Activated naive CD4-positive, alpha-beta T cell treated with anti-CD3 and anti-CD28 coated beads for 36 hours (primary cell): ENCODE results near the gene TEP1. TPM values are rescaled to one million over a fixed set of nuclear protein-coding genes. Genes with fewer than 3 reads are reported as not detected.
"Not testable (repeated sequence)": the region's sequence is repeated elsewhere in the genome, so short reads cannot be mapped to it uniquely, and the experiment has no call there.

ENCODE experiments used
- CTCF ChIA-PET: fragments of 350-600 bp; sonication (Branson Sonifier 250); formaldehyde crosslinking; loops from one replicate; lab custom pipeline; 2021; ENCODE audit warnings: antibody characterized with exemption; lab: Charles Lee
- DNase-seq: peaks from one replicate; pipeline ENCODE4 v3.0.0-alpha.2; 2020
- H3K27ac Mint-ChIP-seq: one replicate; pipeline ENCODE4 v1.8.0; 2021; ENCODE audit warnings: mild to moderate bottlenecking, mixed read lengths
- H3K27me3 Mint-ChIP-seq: one replicate; pipeline ENCODE4 v1.8.0; 2021; ENCODE audit warnings: low read depth, mixed read lengths
- H3K36me3 Mint-ChIP-seq: one replicate; pipeline ENCODE4 v1.8.0; 2021; ENCODE audit warnings: low read depth, mixed read lengths
- H3K4me1 Mint-ChIP-seq: one replicate; pipeline ENCODE4 v1.8.0; 2021; ENCODE audit warnings: low read depth, mixed read lengths
- H3K4me3 Mint-ChIP-seq: one replicate; pipeline ENCODE4 v1.8.0; 2021; ENCODE audit warnings: mild to moderate bottlenecking, moderate library complexity, mixed read lengths
- H3K9me3 Mint-ChIP-seq: one replicate; pipeline ENCODE4 v1.8.0; 2021; ENCODE audit warnings: mixed read lengths
- intact Hi-C: fragments of 100-400 bp; cut with micrococcal nuclease; formaldehyde crosslinking; loops from one replicate; pipeline ENCODE4 v1.15.1; 2023
- total RNA-seq, 2 experiments: library from RNA; stranded (reverse); gene quantifications; one replicate each; pipeline ENCODE4 v1.2.3, GENCODE V29; 2021

The TEP1 gene
- total RNA-seq, 2 experiments from 2014 or later: 34.3 to 37.0 TPM

DNA sequence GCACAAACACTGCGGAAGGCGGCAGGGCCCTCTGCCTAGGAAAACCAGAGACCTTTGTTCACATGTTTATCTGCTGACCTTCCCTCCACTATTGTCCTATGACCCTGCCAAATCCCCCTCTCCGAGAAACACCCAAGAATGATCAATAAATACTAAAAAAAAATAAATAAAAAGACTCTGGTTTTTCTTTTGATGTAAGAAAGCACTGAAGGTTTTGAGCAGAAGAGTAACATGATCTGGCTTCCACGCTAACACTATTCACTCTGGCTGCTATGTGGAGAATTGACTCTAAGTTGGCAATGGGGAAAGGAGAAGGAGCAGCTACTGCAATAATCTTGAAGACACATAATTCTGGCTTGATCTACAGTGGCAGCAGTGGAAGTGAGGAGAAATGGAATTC is 30.3 kb upstream of the TEP1 start:
- H3K4me3 Mint-ChIP-seq, DNase-seq, intact Hi-C loops, H3K9me3 Mint-ChIP-seq, H3K27me3 Mint-ChIP-seq, H3K27ac Mint-ChIP-seq: not testable (repeated sequence)
- CTCF ChIA-PET: interaction anchor here (1.2 kb wide), 1 partner anchor 54 kb away, joined by 3 read pairs; no protein-coding TSS in a partner anchor
- Mint-ChIP-seq H3K36me3 (peaks cover 25% of the 10 kb centered on the region), H3K4me1 (peaks cover 19% of the 10 kb centered on the region)

DNA sequence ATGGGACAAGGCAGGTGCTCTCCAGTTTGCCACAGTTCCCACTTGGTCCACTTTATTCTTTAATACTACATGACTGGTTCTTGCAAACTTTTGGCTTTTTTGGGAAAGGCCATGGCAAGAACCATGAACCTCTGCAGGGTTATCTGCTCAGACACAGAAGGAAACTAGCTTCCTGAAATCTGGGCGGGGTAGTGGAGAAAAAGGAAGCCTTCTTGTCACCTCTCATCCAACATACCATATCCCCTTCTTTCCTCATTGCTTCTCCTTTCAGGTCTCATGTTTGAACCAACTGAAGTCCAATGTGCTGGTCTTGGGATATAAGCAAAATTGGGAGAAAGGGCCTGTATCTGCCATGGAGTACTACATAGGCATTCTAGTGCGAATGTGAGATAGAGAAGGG is 28.2 kb upstream of the TEP1 start:
- Mint-ChIP-seq H3K9me3 (no peaks in the 10 kb centered on the region), H3K36me3 (peaks cover 9% of the 10 kb centered on the region), H3K27ac (peak overlapping the region; percentile 18), H3K4me3 (no peak overlapping the region), H3K27me3 (no peaks in the 10 kb centered on the region), H3K4me1 (peaks cover 19% of the 10 kb centered on the region)
- no peak for DNase-seq
- intact Hi-C loops: loop anchor here (1.0 kb wide), 3 partner anchors 14 to 29 kb away; partner anchors contain the start of genes APEX1 and TEP1
- CTCF ChIA-PET: interaction anchor here (2.7 kb wide), 1 partner anchor 27 kb away, joined by 15 read pairs; the partner anchor contains the start of gene TEP1

DNA sequence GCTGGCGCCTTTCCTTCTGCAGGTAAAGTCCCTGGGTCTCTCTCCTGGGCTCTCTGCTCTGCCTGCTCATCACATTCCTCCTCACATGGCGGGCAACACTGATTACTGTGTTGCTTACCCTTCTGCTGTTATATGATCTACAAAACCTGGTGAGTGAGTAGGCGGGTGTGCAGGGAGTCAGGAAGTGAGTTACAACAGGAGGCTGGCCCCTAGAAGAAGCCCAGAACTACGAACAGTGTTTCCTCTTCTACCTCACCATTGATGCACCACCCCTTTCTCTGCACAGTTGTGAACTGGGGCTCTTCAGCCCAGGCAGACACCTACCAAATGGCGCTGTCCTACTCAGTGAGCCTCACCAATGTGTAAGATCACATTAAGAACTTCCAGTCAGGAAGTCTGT is 27.6 kb upstream of the TEP1 start:
- H3K4me1 Mint-ChIP-seq: peaks cover 19% of the 10 kb centered on the region
- intact Hi-C loops: loop anchor here (1.0 kb wide), 3 partner anchors 14 to 29 kb away; partner anchors contain the start of genes APEX1 and TEP1
- H3K36me3 Mint-ChIP-seq: peaks cover 9% of the 10 kb centered on the region
- peak; percentile 70 for DNase-seq
- CTCF ChIA-PET: interaction anchor here (1.2 to 2.7 kb wide), 2 partner anchors 26 to 166 kb away, joined by 3 to 15 read pairs; partner anchors contain the start of gene TEP1
- H3K4me3 Mint-ChIP-seq: peak overlapping the region; percentile 32
- H3K9me3 Mint-ChIP-seq: no peaks in the 10 kb centered on the region
- H3K27me3 Mint-ChIP-seq: no peaks in the 10 kb centered on the region
- peak overlapping the region; percentile 68 for H3K27ac Mint-ChIP-seq

GRCh38 chr14:20440465-20440864 is 27.2 kb upstream of the TEP1 start:
- Mint-ChIP-seq H3K9me3 (no peaks in the 10 kb centered on the region), H3K27ac (peak overlapping the region; percentile 68), H3K27me3 (no peaks in the 10 kb centered on the region), H3K4me1 (peaks cover 19% of the 10 kb centered on the region), H3K4me3 (peak overlapping the region; percentile 32), H3K36me3 (peaks cover 9% of the 10 kb centered on the region)
- no peak for DNase-seq
- intact Hi-C loops: no loop called here
- CTCF ChIA-PET: interaction anchor here (1.2 to 2.7 kb wide), 2 partner anchors 26 to 166 kb away, joined by 3 to 15 read pairs; partner anchors contain the start of gene TEP1

- Mint-ChIP-seq H3K4me3 (no peak overlapping the region), H3K4me1 (peaks cover 19% of the 10 kb centered on the region), H3K36me3 (peaks cover 9% of the 10 kb centered on the region), H3K27me3 (no peaks in the 10 kb centered on the region), H3K27ac (no peak overlapping the region), H3K9me3 (no peaks in the 10 kb centered on the region)
- CTCF ChIA-PET: no interaction called here
- intact Hi-C loops: no loop called here
- no peak for DNase-seq
These were observed 25.4 kb upstream of the TEP1 start for GRCh38 chr14:20438664-20439063.

DNA sequence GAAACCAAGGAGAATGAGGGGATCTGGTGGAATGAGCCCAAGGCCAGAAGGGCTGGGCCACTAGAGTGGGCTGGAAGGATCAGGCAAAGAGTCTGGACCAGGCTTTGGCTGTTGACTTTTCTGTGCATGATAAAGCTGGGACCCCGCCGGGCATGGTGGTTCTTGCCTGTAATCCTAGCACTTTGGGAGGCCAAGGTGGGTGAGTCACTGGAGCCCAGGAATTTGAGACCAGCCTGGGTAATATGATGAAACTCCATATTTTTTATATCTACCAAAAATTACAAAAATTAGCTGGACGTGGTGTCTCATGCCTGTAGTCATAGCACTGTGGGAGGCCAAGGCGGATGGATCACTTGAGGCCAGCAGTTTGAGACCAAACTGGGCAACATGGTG is 23.1 kb upstream of the TEP1 start:
- H3K36me3 Mint-ChIP-seq: no peaks in the 10 kb centered on the region
- no peaks in the 10 kb centered on the region for H3K9me3 Mint-ChIP-seq
- no peak for DNase-seq
- CTCF ChIA-PET: interaction anchor here (0.6 kb wide), 1 partner anchor 312 kb away, joined by 3 read pairs; no protein-coding TSS in a partner anchor
- H3K4me3 Mint-ChIP-seq: no peak overlapping the region
- no peaks in the 10 kb centered on the region for H3K27me3 Mint-ChIP-seq
- no peak overlapping the region for H3K27ac Mint-ChIP-seq
- H3K4me1 Mint-ChIP-seq: peaks cover 11% of the 10 kb centered on the region
- intact Hi-C loops: no loop called here

DNA sequence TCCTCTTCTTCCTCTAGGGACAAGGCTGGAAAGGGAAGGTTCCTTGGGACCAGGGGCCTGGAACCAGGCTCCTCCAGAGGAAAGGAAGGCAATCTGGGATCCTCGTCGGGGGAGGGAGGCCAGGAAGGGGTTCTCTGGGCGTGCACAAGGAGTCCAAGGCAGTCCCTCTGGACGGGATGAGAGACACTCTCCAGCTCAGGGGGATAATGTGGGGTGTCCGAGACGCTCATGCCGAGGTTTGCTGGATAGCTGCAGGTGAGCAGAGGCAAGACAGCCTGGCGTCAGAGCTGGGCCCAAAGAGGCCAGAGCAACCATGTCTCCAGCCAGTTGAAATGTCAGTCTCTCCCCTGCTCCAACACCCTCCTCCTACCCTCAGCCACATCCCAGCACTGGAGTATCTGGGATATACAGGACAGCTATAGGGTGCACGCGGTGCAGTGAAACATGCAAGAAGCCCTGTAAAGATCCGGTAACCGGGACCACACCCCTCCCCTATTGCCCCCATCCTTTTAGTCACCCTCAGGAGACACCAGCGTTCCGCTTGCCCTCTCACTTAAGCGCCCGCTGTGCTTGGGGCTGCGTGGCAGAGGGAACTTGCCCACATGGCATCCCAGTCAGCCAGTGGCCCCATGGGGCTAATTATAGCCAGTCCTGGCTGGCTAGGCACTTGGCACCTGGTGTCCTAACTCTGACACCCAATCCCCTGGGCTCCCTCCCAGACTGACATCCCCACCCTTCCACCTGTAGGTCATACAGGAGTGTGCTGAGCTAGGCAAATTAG is 22.5 kb upstream of the TEP1 start, which contains the start of gene KLHL33:
TSS of gene KLHL33 (minus strand) at position 585 of the 781 bp plus-strand sequence. CDS start at position 230, 355 bp downstream.
- CTCF ChIA-PET: no interaction called here
- no peak within 1 kb of the TSS for H3K4me3 Mint-ChIP-seq
- no peaks in the 10 kb centered on the region for H3K27me3 Mint-ChIP-seq
- no peaks in the 10 kb centered on the region for H3K36me3 Mint-ChIP-seq
- H3K27ac Mint-ChIP-seq: no peak within 1 kb of the TSS
- no peak for DNase-seq
- intact Hi-C loops: no loop called here
- no peaks in the 10 kb centered on the region for H3K9me3 Mint-ChIP-seq
- H3K4me1 Mint-ChIP-seq: peaks cover 5% of the 10 kb centered on the region

GRCh38 chr14:20434701-20435581 is 21.6 kb upstream of the TEP1 start:
- Mint-ChIP-seq H3K27me3 (no peaks in the 10 kb centered on the region), H3K9me3 (no peaks in the 10 kb centered on the region), H3K36me3 (no peaks in the 10 kb centered on the region), H3K27ac (no peak overlapping the region), H3K4me3 (no peak overlapping the region), H3K4me1 (no peaks in the 10 kb centered on the region)
- no peak for DNase-seq
- CTCF ChIA-PET: no interaction called here
- intact Hi-C loops: no loop called here

DNA sequence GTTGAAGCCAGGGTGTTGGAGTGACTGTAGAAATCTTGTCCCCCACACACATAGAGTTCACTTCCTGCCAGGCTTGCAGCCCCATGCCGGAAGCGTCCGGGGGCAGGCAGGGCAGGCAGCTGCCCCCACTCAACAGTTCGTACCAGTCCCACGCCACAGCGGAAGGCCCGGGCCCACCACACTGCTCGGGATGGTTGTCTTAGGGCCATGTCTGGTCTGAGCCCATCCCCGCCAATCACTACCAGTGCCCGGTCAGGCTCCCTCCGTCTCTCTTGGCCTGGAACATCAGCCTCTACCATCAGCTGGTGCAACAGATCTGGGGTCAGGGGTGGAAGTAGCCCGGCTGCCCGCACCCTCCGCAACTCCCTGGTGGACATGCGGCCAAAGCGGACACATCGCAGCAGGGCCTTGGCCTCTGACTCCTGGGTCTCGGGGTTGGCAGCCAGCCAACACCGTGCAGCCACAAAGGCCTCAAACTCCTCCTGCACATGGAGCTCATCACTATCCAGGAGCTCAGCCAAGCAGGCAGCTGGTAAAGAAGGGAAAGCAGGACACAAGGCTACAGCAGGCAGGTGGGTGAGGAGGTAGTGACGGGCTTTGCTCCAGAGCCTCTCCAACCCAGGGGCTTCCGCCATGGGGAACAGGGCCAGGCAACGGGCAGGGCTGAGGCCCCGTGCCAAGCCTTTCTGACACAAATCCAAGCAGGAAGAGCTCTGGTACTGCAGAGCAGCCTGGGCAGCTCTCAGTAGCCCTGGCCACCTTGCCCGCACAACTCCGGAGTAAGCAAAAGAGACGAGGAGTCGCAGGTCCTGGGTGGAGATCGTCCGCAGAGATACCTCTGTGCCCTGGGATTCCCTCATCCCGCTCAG is 16.7 kb upstream of the TEP1 start:
- H3K27ac Mint-ChIP-seq: no peak overlapping the region
- intact Hi-C loops: no loop called here
- no peak for DNase-seq
- no peaks in the 10 kb centered on the region for H3K27me3 Mint-ChIP-seq
- no peak overlapping the region for H3K4me3 Mint-ChIP-seq
- CTCF ChIA-PET: interaction anchor here (1.3 to 1.9 kb wide), 2 partner anchors 12 to 15 kb away, joined by 3 to 10 read pairs; no protein-coding TSS in a partner anchor
- no peaks in the 10 kb centered on the region for H3K9me3 Mint-ChIP-seq
- H3K36me3 Mint-ChIP-seq: no peaks in the 10 kb centered on the region
- H3K4me1 Mint-ChIP-seq: peaks cover 24% of the 10 kb centered on the region

DNA sequence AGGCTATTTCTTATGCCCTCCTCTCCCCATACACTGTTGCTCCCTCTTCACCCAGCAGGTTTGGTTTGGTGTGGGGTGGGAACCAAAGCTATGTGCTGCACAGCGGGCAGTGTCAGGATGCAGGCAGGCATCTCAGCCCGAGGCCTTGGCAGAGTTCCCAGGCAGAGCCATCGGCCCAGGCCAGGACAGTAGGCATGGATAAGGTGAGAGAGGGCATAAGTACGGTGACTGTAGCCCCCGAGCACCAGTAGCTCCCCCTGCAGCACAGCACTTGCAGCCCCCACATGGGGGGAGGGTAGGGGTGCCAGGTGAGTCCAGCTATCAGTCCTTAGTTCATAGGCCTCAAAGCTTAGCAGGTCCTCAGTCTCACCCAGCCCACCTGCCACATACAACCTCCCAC is 15.5 kb upstream of the TEP1 start:
- H3K27ac Mint-ChIP-seq: no peak overlapping the region
- intact Hi-C loops: no loop called here
- H3K4me3 Mint-ChIP-seq: no peak overlapping the region
- peaks cover 24% of the 10 kb centered on the region for H3K4me1 Mint-ChIP-seq
- CTCF ChIA-PET: interaction anchor here (0.5 to 1.9 kb wide), 3 partner anchors 11 to 104 kb away, joined by 3 to 10 read pairs (median 4); no protein-coding TSS in a partner anchor
- H3K27me3 Mint-ChIP-seq: no peaks in the 10 kb centered on the region
- no peak for DNase-seq
- no peaks in the 10 kb centered on the region for H3K36me3 Mint-ChIP-seq
- H3K9me3 Mint-ChIP-seq: no peaks in the 10 kb centered on the region

DNA sequence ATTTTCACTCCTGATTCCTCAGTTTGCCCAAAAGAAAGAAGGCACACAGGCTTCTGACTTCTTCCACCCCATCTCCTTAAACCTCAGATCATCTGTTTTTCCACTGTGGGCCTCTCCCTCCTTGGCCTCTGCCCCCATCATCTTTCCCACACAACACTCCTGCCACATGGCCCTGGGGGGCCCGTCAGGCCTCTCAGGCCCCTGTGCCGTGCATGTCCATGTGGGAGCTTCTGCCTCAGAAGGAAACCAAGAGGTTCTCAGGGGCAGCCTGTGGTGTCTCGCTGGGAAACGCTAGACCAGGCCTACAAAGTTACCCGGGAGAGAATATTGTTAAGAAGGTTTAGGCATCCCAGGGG is 14.7 kb upstream of the TEP1 start:
- H3K27ac Mint-ChIP-seq: peak overlapping the region; percentile 79
- CTCF ChIA-PET: interaction anchor here (0.6 to 1.9 kb wide), 2 partner anchors 13 to 17 kb away, joined by 3 to 10 read pairs; no protein-coding TSS in a partner anchor
- H3K4me3 Mint-ChIP-seq: no peak overlapping the region
- H3K9me3 Mint-ChIP-seq: no peaks in the 10 kb centered on the region
- DNase-seq: no peak
- peaks cover 24% of the 10 kb centered on the region for H3K4me1 Mint-ChIP-seq
- no peaks in the 10 kb centered on the region for H3K27me3 Mint-ChIP-seq
- intact Hi-C loops: no loop called here
- no peaks in the 10 kb centered on the region for H3K36me3 Mint-ChIP-seq
